Mucosa of gallbladder (tissue), 1 donor: ENCODE data around the gene TWIST2. TPM values are rescaled to one million over a fixed set of nuclear protein-coding genes. Genes with fewer than 3 reads are reported as not detected.

Experiments
- DNase-seq: peaks from one replicate; pipeline ENCODE4 v3.0.0-alpha.2; 2020; ENCODE audit warnings: low spot score
- total RNA-seq: library from RNA; stranded (reverse); gene quantifications from one replicate; pipeline ENCODE4 v1.2.1, GENCODE V29; 2021
- donor health status: DM: no; HTN: no; CAD: no.

Gene TWIST2
- total RNA-seq, 1 donor from 2014 or later, result 5.9 TPM

DNA sequence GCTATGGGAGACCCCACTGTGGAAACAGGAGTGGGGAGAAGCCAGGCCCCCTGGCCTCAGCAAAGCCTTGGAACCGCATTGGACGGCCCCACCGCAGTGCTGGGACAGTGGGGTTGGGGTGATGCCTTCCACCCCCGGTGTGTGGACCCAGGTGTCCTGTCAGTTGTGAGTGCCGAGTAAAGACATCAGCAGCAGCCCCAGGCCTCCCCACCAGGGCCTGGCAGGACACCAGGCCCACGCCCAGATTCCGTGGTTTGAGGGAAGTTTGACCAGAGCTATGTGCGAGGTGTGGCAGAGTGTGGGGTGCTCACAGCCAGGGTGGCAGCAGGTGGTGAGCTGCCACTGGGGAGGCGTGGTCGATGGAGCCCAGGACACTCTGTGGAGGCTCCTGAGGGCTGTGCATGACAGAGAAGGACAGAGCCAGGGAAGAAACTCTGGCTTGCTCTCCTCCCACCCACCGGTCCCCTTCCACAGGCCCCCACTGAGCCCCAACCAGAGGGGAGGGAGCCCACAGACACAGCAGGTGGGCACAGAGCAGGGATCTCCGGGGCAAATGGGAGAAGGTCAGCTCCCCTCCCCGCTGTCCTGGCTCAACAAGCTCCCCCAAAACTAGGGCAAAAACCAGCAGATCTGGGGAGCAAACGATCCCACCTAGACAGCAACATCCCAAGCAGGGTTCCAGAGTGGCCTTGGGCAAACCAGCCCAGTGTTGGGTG, 69.1 kb downstream of the TWIST2 start:
- DNase-seq, result no peak

- no peak for DNase-seq
Observed at GRCh38 chr2:238919307-238919706, 71.4 kb downstream of the TWIST2 start.

GRCh38 chr2:238920053-238920452, 72.2 kb downstream of the TWIST2 start:
- DNase-seq, result no peak

DNA sequence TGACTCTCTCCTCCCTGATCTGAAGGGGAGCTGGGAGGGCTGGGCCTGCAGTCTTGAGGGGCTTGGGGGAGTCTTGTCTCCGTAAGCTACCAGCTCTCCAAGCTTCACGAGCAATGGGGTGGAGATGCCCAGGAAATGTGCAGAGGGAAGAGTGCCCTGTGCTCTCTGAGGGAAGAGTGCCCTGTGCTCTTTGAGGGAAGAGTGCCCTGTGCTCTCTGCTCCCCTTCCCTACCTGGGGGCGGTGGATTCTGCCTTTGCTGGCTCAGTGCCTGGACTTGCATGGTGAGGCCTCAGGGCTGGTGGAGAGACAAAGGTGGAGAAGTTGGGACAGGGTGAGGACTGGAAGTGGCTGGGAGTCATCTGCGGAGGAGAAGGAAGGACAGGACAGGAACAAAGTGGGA, 72.7 kb downstream of the TWIST2 start:
- no peak for DNase-seq

DNA sequence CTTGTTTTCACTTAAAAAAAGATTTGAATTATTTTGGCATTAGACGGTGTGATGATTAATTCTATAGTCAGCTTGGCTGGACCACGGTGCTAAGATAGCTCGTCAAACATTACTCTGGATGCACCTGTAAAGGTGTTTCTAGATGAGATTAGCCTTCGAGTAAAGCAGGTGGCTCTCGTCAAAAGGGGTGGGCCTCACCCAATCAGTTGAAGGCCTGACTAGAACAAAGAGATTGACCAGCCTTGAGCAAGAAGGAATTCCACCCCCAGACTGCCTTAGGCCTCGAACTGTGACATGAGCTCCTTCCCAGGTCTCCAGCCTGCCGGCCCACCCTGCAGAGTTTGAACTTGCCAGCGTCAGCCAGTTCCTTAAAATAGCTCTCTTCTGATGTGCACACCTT, 73.4 kb downstream of the TWIST2 start:
- DNase-seq, result no peak

GRCh38 chr2:238921681-238922319, 73.9 kb downstream of the TWIST2 start:
- no peak for DNase-seq

DNA sequence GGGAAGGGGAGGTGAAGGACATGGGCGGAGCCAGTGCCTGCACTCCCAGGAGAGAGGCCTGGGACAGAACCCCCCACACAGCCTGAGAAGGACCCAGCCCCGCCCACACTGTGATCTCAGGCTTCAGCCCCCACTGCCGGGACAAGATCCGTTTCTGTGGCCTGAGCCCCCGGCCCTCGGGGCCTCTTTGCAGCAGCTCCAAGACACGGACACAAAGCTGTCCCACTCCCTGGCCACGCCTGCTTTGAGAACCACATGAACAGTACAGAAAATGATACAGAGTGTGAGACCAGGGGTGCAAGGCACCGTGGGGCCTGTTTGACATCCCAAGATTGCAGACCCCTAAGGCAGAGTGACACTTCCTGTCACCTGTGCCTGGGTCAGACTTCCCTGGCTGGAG, 74.5 kb downstream of the TWIST2 start:
- DNase-seq, result no peak

DNA sequence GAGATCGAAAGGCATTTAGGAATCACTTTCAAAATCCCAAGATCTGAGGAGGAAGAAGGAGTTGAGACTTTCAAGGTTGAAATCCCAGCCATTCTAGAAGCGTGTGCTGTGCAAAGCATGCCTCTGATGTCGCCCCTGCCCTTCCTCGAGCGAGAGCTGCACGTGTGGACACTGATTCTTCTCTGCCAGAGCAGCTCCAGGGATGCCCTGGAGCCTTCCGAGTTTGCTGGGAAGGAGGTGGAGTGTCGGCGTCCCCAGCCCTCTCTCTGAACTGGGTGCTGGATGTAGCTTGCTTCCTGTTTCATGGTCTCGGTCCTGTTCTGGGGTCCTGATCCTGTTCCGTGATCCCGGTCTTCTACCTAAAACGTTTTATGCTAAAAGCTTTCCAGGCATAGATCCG, 76.1 kb downstream of the TWIST2 start:
- no peak for DNase-seq

DNA sequence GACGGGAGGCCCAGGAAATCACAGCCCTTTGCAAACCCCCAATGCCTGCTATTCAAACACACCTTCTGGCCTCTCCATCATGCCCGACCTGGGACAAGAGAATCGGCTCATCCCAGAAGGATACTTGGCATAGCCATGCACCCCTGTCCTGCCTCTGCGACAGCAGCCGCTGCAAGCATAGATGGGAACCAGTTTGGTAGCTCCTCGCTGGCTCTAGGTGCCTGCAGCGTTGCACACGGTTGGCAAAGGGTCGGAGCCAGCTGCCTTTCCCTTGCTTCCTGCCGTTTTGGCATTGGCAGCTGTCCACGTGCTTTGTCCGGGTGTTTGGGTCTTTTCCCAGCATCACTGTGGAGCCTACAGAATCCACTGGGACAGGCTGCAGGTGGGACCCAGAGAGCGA, 76.9 kb downstream of the TWIST2 start:
- DNase-seq, result no peak

GRCh38 chr2:238925281-238925680, 77.4 kb downstream of the TWIST2 start:
- no peak for DNase-seq

- no peak for DNase-seq
Observed at GRCh38 chr2:238925816-238926521, 78.1 kb downstream of the TWIST2 start.

DNA sequence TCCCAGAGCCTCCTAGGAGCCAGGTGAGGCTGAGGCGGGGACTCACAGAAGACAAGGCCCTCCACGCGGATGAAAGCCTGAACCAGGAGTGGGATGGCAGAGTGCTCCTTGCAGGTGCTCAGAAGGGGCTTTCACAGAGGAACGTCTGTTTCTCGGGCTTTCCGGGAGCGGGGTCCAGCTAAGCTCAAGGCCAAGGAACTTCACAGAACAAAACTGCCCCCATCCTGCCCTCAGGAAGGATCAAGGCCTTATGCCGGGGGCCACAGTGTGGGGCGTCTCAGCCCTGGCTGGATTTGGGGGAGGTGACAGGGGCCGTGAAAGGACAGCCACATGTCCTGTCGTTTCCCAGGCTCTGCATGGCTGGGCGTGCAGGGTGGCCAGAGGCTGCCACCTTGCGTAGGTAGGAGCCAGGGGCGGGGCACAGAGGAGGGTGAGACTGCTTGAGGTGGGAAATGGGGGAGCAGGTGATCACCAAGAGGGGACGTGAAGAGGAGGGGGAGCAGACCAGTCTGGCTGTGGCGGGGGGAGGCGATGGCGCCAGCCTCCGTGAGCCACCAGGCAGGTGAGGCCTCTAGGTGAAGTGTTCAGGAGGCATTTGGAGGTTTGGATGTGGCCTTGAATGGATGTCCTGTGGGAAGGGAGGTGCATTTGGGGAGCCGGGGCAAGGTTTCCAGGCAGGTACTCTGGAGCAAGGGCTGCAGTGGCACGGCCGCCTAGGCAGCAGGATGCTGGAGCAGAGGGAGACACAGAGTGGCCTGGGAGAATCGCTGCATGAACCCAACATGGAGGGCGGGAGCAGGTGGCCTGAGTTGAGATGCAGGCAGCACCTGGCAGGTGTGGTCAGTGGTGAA, 79.1 kb downstream of the TWIST2 start:
- DNase-seq, result no peak

GRCh38 chr2:238927746-238928519, 80.0 kb downstream of the TWIST2 start:
- no peak for DNase-seq

GRCh38 chr2:238928520-238929241, 80.8 kb downstream of the TWIST2 start:
- no peak for DNase-seq

- no peak for DNase-seq
Observed at GRCh38 chr2:238929242-238930081, 81.6 kb downstream of the TWIST2 start.

- DNase-seq, result no peak
Observed at GRCh38 chr2:238930216-238930615, 82.3 kb downstream of the TWIST2 start.

- peak; percentile 3 for DNase-seq
Observed at GRCh38 chr2:238936162-238937052, 88.5 kb downstream of the TWIST2 start.

- no peak for DNase-seq
Observed at GRCh38 chr2:238938003-238938400, 90.1 kb downstream of the TWIST2 start.
